Stimulated activated CD4-positive, alpha-beta T cell treated with anti-CD3 and anti-CD28 coated beads, Interleukin-2, amount 100 ng/mL, for 48 hours (primary cell): ENCODE data around the gene XRN1.
"Not testable (repeated sequence)": the region's sequence is repeated elsewhere in the genome, so short reads cannot be mapped to it uniquely, and the experiment has no call there.

Source experiments
- DNase-seq, 2 donors: peaks; one replicate each; pipeline ENCODE4 v3.0.0-alpha.2; 2020

Gene XRN1, protein sequence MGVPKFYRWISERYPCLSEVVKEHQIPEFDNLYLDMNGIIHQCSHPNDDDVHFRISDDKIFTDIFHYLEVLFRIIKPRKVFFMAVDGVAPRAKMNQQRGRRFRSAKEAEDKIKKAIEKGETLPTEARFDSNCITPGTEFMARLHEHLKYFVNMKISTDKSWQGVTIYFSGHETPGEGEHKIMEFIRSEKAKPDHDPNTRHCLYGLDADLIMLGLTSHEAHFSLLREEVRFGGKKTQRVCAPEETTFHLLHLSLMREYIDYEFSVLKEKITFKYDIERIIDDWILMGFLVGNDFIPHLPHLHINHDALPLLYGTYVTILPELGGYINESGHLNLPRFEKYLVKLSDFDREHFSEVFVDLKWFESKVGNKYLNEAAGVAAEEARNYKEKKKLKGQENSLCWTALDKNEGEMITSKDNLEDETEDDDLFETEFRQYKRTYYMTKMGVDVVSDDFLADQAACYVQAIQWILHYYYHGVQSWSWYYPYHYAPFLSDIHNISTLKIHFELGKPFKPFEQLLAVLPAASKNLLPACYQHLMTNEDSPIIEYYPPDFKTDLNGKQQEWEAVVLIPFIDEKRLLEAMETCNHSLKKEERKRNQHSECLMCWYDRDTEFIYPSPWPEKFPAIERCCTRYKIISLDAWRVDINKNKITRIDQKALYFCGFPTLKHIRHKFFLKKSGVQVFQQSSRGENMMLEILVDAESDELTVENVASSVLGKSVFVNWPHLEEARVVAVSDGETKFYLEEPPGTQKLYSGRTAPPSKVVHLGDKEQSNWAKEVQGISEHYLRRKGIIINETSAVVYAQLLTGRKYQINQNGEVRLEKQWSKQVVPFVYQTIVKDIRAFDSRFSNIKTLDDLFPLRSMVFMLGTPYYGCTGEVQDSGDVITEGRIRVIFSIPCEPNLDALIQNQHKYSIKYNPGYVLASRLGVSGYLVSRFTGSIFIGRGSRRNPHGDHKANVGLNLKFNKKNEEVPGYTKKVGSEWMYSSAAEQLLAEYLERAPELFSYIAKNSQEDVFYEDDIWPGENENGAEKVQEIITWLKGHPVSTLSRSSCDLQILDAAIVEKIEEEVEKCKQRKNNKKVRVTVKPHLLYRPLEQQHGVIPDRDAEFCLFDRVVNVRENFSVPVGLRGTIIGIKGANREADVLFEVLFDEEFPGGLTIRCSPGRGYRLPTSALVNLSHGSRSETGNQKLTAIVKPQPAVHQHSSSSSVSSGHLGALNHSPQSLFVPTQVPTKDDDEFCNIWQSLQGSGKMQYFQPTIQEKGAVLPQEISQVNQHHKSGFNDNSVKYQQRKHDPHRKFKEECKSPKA (N-terminal part only)

DNA sequence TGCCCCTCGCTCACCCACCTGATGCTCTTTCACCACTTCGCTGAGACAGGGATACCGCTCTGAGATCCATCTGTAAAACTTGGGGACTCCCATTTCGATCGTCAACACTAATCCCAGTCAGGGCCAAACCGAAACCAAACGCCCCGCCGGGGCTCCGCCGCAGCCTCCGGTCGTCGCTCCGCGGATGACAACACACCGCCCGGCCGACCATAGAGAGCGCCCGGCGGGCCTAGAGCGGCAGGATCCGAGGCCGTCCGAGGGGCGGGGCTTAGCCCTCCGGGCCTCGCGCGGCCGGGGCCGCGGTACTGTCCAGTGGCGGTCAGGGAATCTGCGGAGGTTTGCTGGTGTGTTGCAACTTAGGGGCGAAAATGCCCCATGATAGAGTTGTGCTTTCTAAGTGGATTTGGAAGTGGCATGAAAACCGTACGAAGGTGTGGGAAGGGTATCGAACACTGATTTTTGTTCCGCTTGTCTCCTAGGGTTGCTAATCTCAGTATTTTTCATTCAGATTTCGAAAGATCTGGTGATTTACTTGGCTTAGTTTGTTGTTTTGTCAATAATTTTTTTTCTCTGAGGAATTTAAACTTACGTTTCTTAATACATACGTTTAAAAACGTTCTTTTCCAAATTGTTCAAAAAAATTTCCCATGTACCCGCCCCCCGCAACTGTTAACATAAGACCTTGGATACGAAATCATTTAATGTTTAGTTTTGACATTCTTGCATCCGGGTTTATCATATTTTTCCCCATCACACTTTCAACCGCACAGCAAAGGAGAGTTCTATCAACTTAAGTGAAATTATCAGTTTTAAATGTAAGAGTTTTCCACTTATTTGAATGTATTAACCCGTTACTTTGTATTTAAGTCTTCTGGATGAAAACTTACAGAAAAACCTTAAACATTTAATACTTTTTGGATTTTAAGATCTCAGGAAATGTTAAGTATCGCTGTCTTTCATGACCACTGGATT lies at the start of gene XRN1:
Gene XRN1 (minus strand): TSS at position 186 of the 972 bp plus-strand sequence. CDS start 93 bp downstream, at position 93.
- peak; percentile 94 to 95 for DNase-seq

DNA sequence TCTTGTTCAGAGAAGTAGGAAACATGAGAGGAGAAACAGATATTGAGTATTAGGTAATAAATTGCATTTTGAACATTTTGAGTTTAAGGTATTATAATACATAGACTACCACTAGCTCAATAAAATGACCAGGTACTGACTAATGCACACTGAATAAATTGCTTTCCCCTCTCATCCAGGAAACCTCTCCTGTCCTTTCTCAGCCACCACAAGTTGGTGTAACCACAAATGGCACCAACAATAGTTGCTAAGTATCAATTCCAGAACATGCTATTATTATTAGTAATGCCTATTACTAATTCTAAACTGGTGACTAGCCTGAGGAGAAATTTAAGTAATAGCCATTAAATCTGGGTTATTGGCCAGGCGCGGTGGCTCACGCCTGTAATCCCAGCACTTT lies 47.3 kb upstream of the XRN1 start:
- DNase-seq: no peak

DNA sequence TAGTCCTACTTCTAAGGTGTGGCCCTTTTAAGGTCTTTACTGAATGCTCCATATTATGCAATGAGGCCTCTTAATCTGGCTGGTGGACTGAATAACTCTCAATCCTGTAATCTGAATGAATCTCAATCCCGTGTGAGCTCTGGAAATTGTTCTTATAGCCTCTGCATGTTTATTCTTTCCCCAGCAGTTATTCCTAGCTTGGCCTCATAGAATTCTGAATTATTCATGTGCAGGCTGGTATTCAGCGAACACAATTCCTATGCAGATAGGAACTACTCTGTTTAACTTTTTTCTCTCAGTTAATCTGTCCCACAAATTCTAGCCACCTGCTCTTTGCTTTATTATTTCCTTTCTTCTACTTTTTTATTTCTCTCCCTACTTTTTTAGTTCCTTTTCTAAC lies 44.3 kb upstream of the XRN1 start:
- no peak for DNase-seq

DNA sequence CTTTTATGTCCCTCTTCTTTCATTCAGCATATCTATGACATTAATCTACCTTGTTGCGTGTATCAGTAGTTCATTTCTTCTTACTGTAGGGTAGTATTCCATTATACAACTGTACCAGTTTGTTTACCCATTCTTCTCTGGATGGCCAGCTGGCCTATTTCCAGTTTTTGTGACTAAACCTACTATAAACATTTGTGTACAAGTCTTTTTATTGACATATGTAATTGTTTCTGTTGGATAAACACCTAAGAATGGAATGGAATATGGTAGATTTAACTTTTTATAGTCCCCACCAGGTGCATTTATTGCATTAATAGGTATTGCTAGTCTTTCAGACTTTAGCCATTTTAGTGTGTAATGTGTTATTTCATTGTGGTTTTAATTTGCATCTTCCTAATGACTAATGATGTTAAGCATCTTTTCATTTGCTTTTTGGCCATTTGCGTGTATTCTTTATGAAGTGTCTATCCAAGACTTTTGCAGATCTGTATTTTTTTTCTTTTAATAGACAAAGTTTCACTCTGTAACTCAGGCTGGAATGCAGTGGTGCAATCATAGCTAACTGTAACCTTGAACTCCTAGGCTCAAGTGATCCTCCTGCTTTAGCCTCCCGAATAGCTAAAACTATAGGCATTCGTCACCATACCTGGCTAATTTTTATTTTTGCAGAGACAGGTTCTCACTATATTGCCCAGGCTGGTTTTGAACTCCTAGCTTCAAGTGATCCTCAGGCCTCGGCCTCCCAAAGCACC lies 41.9 kb upstream of the XRN1 start:
- DNase-seq: no peak

DNA sequence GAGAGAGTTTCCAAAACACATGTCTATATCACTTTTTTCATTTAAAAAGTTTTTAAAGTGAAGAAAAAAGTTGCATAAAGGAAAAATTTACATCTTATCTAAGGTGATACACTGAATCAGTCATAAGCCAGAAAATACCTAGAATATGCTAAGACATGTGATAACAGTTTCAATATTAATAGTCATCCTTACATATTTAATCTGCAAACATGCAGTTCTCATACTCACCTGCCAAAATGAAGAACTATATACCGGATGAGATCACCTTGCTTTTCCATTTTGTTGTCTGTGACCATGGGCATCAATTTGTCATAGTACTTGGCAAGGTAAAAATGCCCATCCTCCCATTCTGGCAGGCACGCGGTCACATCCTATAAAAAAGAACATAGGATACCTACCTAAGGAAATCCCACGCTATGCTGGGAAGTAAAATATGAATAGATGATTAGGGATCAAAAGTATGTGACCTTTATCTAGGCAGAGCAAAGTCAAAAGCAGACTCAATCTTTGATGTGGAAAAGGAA lies 37.1 kb upstream of the XRN1 start:
- no peak for DNase-seq

DNA sequence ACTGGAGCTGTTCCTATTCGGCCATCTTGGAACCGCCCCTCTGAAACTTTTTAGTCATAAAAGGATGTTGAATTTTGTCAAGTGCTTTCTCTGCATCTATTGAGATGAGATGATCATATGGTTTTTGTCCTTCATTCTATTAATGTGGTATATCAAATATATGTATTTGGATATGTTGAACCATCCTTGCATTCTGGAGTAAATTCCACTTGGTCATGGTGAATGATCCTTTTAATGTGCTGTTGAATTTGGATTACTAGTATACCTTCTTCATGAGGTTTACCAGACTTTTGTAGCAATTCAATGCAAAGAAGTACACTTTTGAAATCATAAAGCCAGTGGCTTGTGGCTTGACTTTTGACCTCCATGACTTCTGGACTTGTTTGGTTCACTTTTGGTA lies 33.4 kb upstream of the XRN1 start:
- no peak for DNase-seq

DNA sequence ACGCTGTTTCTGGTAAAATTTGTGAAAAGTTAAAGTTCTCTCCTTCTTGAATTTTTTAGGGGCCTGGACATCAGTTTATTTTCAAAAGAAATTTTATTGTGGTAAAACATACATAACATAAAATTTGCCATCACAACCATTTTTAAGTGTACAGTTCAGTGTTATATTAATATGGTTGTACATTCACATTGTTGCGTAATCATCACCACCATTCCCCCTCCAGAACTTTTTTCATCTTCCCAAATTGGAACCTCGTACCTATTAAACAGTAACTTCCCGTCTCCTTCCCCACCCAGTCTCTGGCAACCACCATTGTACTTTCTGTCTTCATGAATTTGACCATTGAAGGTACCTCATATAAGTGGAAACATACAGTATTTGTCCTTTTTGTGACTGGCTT lies 23.0 kb upstream of the XRN1 start:
- DNase-seq: no peak

DNA sequence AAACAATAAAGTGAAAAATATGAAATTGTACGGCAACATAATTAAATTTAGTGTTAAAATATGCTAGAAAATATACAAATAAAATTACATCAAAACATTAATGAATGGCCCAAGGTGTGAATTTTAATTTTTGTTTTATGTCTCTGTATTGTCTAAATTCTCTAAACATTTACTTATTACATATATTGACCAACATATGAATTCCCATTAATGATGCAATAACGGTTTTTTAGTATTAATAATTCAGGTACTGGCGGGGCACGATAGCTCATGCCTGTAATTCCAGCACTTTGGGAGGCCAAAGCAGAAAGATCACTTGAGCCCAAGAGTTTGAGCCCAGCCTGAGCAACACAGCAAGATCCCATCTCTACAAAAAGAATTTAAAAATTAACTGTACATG lies 20.6 kb upstream of the XRN1 start:
- DNase-seq: no peak

DNA sequence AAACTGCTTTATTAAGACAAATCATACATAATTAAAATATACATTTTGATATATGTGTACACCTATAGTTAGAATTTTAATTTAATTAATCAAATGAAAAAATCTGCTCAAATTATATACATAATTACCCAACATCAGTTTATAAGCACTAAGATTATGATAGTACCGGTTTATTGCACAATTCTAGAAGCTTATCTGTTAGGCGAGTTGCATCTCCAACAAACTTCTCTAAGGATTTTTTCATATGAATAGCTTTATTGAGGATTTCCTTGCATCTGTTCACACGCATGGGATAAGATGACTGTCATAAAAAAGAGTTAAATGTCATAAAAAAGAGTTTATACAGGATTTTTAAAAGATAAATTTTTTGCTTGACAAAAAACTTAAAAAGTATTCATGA lies 19.9 kb upstream of the XRN1 start:
- no peak for DNase-seq

DNA sequence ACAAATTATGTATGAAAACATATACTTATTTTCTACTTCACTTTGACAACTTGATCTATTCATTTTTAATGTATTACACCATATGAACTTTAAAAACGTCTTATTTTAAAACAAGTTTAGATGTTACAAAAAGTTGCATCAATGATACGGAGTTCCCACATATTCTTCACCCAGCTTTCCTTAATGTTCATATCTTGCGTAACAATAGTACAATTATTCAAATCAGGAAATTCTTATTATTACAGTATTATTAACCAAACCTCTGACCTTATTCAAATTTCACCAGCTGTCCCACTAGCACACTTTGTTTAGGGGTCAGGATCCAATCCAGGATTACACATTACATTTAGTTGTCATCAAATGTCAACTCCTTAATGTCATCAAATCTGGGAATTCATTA lies 12.9 kb upstream of the XRN1 start:
- no peak for DNase-seq

DNA sequence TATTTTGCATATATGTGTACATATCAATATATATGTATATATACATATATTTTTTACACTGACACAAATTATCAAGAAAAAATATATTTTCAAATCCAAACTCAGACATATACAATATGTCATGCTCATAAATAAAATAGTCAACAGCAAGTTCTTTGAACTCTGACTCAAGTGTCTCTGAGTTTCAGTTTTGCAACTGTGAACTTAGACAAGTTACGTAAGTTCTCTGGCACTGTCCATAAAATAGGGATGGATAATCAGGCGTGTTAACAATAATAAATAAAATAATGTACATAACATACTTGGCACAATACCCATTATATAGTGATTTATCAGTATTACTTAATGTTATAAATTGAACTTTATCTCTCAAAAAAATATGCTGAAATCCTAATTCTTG lies 12.1 kb upstream of the XRN1 start:
- DNase-seq: no peak

DNA sequence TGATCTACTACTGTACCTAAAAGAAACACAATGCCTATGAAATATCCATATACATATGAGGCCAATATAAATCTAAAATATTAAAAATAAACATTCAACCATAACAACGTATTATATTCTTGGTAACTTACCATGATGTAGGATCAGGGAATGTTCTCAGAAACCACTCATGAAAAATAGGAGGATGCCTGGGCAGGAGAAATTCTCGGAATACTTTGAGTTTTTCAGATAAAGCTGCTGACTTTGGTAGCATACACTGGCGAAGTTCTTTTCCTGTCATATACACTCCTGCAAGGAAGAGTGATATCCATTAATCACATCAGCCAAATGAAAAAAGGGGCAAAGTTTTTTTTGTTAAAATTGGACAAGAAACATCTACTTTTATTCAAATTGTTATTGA lies 11.3 kb upstream of the XRN1 start:
- DNase-seq: no peak

DNA sequence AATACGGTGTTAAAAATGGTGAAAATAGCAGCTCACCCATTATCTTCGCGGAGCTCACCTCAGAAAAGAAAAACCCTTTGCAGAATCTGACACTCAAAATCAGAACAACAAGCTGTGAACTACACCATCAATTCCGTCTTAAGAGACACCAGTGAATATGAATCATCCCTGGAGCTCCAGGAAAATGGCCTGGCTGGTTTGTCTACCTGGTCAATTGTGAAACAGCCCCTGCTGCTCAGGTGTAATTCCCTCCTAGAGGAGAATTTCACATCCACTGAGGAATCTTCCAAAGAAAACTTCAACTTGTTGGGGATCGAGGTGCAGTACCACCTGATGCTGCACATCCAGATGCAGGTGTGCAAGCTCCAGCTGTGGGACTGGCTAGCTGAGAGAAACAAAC lies 3.0 kb upstream of the XRN1 start:
- no peak for DNase-seq

DNA sequence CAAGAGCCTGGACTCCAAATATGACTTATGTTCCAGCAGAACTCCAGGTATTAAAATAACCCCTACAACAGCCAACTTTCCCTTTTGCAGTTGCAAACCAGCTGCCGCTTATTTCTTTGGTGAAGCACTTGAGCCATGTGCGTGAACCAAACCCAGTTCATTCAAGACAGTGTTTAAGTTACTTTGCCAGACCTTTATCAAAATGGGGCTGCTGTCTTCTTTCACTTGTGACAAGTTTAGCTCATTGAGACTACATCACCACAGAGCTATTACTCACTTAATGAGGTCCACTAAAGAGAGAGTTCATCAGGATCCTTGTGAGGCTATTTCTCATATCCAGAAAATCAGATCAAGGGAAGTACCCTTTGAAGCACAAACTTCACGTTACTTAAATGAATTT lies 2.4 kb upstream of the XRN1 start:
- DNase-seq: no peak

DNA sequence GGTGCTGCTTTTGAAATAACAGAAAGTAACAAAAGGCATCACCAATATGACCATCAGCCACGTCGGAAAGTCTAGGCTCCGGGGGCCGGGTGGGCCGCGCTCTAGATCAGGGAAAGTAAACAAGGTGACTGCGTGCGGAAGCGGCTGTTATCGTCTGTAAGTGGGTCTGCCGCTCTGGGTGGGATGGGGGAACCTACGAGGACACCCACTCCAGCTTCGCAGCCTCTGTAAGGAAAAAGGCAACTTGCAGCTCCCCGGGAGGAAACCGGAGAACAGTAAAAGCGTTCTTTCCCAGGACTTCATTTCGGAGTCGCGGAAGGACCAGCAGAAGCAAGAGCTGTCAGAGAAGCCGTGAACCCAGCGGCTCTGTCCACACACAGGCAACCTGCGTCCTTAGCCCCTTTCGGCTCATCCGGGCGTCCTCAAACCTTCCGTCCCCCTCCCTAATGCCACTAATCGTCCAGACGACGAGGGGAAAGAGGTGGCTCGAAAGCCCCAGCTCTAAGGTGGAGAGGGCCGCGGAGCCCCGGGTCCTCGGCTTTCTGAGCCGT lies 461 bp downstream of the XRN1 start:
- DNase-seq: peak; percentile 22 to 29

DNA sequence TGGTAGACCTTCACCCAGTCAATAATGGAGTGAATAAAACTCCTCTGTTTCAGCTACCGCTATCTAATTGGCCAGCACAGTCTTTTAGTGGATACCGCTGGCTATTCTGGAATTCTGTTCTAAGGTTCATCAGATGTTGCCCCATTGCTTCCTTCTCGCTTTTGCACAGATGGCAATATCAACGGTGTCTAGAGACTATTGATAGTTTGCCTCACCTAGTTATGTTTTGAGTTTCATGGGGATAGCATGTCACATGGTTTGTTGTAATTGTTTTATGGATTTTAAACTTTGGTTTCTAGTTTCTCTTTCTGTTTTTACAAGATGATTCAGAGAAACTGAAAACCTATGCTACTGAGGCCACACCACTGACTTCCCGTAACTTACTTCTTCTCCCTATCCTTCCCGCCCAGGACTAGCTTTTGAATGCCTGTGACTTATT lies 2.0 kb downstream of the XRN1 start:
- DNase-seq: peak in 1 of 2 donors; percentile 7

DNA sequence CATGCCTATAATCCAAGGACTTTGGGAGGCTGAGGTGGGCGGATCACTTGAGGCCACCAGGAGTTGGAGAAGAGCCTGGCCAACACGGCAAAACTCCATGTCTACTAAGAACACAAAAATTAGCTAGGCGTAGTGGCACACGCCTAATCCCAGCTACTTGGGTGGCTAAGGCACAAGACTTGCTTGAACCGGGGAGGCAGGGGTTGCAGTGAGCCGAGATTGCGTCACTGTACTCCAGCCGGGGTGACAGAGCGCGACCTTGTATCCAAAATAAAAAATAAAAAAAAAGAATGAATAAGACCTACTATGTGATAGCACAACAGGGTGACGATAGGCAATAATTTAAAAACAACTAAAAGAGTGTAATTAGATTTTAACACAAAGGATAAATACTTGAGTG lies 3.5 kb downstream of the XRN1 start:
- DNase-seq: no peak

DNA sequence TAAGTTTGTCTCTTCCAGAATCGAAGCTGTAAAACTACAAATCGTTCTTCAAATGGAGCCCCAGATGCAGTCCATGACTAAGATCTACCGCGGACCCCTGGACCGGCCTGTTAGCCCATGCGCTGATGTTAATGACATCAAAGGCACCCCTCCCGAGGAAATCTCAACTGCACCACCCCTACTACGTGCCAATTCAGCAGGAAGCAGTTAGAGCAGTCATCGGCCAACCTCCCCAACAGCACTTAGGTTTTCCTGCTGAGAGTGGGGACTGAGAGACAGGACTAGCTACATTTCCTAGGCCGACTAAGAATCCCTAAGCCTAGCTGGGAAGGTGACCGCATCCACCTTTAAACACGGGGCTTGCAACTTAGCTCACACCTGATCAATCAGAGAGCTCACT lies 4.8 kb downstream of the XRN1 start:
- not testable (repeated sequence) for DNase-seq

DNA sequence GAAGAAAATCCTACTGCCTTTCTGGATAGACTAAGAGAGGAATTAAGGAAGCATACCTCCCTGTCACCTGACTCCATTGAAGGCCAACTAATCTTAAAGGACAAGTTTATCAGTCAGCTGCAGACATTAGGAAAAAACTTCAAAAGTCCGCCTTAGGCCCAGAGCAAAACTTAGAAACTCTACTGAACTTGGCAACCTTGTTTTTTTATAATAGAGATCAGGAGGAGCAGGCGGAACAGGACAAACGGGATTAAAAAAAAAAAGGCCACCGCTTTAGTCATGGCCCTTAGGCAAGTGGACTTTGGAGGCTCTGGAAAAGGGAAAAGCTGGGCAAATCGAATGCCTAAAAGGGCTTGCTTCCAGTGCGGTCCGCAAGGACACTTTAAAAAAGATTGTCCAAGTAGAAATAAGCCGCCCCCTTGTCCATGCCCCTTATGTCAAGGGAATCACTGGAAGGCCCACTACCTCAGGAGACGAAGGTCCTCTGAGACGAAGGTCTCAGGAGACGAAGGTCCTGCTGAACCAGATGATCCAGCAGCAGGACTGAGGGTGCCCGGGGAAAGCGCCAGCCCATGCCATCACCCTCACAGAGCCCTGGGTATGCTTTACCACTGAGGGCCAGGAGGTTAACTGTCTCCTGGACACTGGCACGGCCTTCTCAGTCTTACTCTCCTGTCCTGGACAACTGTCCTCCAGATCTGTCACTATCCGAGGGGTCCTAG lies 8.2 kb downstream of the XRN1 start:
- not testable (repeated sequence) for DNase-seq

DNA sequence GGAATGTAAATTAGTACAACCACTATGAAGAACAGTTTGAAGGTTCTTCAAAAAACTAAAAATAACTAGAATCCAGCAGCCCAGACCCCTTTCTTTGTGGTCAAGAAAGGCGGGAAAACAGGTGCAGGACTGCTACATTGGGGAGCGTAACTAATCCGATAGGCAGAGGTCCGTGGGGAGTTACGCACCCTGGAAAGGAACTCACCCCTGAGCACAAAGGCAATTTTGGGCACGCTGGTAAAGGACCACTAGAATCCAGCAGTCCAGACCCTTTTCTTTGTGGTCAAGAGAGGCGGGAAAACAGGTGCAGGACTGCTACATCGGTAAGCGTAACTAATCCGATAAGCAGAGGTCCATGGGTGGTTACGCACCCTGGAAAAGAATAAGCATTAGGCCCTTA lies 9.7 kb downstream of the XRN1 start:
- not testable (repeated sequence) for DNase-seq
